ENCODE results near the gene ART4.

Gene ART4

GRCh38 chr12:14850929-14851663 is 7.8 kb upstream of the ART4 start:
- FAIRE-seq: no peak

DNA sequence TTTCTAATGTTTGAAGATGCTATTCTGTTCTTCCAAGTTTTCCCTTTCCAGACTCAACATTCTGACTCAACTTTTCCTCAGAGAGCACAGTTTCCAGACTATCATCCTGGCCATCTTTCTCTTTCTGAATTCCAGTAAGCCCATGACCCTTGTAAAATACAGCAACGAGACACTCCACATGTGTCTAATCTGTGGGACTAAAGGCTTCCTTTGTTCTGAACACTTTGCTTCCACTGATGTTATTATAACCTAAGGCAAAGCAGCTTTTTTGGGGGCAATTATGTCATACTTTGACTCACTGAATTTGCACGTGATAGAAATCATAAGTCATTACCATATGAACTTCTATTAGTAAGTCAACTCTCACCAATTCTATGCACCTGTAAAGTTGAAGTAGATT is 6.3 kb upstream of the ART4 start:
- peak; percentile 97 for FAIRE-seq

- FAIRE-seq: peak; percentile 68
Measured at GRCh38 chr12:14846876-14847580, 3.7 kb upstream of the ART4 start.

- no peak for FAIRE-seq
Measured at GRCh38 chr12:14846042-14846587, 2.8 kb upstream of the ART4 start.

DNA sequence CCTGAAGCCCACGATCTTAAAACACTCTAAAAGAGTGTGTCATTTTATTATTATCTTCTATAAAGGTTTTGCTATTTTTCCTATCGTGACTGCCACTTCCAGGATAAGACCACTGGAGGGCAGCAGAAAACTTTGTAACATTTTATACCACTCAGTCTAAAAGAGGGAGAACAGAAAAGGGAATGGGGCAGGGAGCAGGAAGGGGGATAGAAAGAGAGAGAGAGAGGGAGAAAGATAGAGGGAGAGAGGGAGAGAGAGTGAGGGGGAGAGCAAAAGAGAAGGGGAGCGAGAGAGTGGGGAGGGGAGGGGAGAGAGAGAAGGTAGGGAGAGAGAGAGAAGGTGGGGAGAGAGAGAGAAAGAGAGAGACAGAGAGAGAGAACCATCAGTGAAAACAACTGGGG is 2.0 kb upstream of the ART4 start:
- FAIRE-seq: peak; percentile 86

GRCh38 chr12:14844401-14844800 is 1.1 kb upstream of the ART4 start:
- FAIRE-seq: no peak

- FAIRE-seq: peak; percentile 12
Measured at GRCh38 chr12:14842315-14842714, 1.0 kb downstream of the ART4 start.

GRCh38 chr12:14841761-14842160 is 1.6 kb downstream of the ART4 start:
- FAIRE-seq: no peak

GRCh38 chr12:14840616-14841015 is 2.7 kb downstream of the ART4 start:
- no peak for FAIRE-seq

- FAIRE-seq: no peak
Measured at GRCh38 chr12:14839262-14839661, 4.1 kb downstream of the ART4 start.

DNA sequence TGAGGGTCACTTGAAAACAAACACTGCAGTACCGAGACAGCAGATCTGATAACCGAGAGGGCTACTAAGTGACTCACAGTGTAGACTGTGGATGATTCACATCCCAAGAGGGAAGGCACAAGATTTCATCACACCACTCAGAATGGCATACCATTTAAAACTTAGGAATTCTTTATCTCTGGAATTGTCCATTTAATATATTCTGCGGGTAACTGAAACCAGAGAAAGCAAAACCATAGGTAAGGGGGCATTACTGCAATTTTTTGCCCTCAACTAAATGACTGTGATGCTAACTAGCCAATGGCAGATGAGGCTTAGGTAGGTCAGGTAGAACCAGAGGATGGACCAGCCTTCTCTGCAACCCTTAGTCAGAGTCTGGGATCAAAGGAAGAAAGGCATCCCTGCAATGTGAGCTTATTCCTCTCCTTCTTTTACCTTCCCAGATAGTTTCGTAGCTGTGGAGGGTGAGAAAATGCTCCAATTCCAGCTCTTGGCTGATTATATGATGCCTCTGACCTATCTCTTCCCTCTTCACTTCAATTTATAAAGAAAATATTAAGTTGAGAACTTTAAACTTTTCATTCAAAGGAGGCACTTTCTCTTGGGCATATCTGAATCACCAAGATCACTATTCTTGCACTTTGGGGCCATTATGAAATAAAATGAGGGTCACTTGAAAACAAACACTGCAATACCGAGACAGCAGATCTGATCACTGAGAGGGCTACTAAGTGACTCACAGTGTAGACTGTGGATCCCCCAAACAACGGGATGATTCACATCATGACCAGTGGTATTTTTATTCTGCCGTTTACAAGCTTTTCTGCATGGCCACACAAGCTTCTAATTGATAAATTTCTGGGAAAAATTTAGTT is 6.8 kb downstream of the ART4 start:
- FAIRE-seq: no peak

DNA sequence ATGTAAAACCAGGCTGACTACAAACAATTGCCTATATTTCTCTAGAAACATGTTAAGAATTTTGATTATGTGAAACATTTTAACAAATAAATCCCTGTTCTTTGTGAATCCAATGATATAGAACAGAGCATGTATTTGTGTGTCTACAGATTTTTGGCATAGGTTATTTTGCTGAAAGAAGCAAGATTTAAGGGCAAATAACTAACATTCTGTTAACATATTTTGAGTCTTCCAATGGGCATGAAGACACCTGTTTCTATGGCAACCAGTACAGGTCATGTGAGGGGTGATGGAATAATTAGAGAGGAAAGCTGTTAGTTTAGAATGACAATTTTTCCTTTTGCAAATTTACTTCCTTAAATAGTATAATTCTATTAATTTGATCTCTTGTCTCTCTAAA is 8.8 kb downstream of the ART4 start:
- FAIRE-seq: no peak

- no peak for FAIRE-seq
Measured at GRCh38 chr12:14833952-14834351, 9.4 kb downstream of the ART4 start.

GRCh38 chr12:14833336-14833735 is 10.0 kb downstream of the ART4 start:
- no peak for FAIRE-seq

DNA sequence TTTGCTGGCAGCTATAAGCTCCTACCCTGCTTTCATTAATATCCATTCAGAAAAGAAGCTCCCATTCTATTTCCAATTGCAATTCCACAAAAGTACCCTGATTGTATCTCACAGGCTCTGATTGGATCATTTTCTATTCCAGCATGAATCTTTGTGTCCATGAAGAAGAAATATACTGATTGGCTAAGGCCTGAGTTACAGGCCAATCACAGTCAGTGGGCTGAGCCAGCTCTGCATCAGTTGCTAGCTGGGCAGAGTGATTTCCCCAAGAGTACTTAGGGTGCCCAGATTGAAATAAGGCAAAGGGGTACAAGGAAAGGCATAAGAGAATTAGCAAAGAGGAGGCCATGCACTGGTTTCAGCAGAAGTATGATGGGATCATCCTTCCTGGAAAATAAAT is 14.4 kb downstream of the ART4 start:
- no peak for FAIRE-seq

DNA sequence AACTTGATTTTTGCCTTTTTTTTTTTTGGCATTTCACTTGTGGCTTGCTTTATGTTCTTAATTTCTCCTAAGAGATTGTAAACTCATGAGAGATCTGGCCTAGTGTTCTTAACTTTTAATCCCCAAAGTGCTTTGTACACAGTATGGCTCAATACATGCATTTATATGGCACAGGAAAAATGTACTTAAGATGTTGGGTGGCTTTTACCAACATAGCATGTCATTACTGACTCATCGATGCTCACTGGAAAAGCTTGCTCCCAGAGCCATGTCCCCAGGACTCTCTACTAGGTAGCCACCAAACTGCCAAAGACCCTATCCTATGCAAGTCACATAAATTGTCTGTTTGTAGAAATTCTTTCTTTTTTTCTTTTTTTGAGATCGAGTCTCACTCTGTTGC is 16.3 kb downstream of the ART4 start:
- no peak for FAIRE-seq

DNA sequence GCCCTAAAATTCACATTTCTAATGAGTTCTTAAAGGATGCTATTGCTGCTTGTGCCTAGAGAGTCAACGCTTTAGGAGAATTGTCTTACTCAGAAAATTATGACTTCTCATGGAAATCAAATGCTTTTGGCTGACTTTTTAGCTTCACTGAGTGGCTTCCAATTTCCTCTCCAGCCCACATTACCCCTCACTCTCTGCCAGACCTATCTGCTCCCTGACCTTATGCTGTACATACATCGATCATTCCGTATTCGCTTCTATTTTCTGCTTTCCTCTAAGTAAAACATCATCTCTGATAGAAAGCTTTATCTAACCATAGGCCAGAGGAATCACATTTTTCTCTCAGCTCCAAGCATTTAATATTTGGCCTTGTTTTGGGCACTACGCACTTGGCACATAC is 16.8 kb downstream of the ART4 start:
- no peak for FAIRE-seq

- FAIRE-seq: no peak
Measured at GRCh38 chr12:14825256-14825655, 18.1 kb downstream of the ART4 start.

- no peak for FAIRE-seq
Measured at GRCh38 chr12:14824012-14824634, 19.2 kb downstream of the ART4 start.

- no peak for FAIRE-seq
Measured at GRCh38 chr12:14814014-14814413, 29.3 kb downstream of the ART4 start, which contains the start of gene SMCO3. SMCO3 (minus strand) TSS chr12:14814182; CDS start chr12:14806680, 7,502 bp downstream.

DNA sequence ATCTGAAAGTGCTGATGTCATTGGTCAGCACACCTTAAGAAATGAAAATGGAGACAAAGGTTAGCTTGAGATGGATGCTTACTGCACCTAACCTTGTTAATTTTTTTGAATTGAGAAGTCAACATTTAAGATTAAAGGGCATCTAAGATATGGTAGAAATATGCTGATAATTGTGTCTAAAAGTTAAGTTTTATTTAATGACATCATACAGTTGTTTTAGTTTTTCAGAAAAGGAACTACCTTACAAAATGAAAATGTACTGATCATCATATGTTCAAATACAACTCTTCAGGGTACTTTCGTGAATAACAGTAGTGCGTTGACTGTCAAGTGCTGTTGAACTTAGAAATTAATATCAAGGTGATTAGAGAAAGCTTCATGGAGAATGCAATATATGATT is 31.8 kb downstream of the ART4 start:
- FAIRE-seq: peak; percentile 21

- FAIRE-seq: no peak
Measured at GRCh38 chr12:14810953-14811483, 32.3 kb downstream of the ART4 start.

All from endometrium (tissue), 2 donors.